Subcutaneous adipose tissue (tissue), 4 donors: ENCODE data around the gene PLXNB1. TPM values are rescaled to one million over a fixed set of nuclear protein-coding genes. Genes with fewer than 3 reads are reported as not detected.

Experiments
- total RNA-seq, 4 donors: library from RNA; depleted of rRNA; stranded (reverse); fragments of >200 nt; gene quantifications; one replicate each; pipeline ENCODE4 v1.1.0, GENCODE V29; 2016
- TF ChIP-seq, protein P1 (sequence below): fragments of 450-650 bp; IDR thresholded peaks from one replicate; pipeline ENCODE4 v1.5.1; 2016; ENCODE audit warnings: low read depth, mild to moderate bottlenecking, control low read depth, antibody characterized with exemption, moderate library complexity

Gene PLXNB1
- total RNA-seq, 4 donors from 2014 or later: 33.8 to 74.0 (median 53.2) TPM

DNA sequence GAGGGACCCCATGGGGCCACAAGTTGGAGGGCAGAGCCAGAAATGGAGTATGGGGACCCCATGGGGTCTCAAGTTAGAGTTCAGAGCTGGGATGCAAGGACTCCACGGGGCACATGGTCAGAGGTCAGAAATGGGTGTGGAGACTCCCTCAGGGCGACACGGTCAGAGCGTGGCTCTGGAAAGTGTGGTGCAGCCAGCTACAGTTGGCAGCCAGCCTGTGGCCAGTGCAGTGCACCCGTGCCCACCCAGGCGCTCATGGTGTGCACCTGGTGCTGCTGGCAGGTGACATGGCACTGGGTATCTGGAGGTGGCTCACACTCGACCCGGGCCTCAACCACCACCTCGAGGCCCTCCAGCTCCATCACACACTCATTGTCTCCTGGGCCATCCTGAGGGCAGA lies 11.2 kb downstream of the PLXNB1 start:
- TF ChIP-seq, protein P1, sequence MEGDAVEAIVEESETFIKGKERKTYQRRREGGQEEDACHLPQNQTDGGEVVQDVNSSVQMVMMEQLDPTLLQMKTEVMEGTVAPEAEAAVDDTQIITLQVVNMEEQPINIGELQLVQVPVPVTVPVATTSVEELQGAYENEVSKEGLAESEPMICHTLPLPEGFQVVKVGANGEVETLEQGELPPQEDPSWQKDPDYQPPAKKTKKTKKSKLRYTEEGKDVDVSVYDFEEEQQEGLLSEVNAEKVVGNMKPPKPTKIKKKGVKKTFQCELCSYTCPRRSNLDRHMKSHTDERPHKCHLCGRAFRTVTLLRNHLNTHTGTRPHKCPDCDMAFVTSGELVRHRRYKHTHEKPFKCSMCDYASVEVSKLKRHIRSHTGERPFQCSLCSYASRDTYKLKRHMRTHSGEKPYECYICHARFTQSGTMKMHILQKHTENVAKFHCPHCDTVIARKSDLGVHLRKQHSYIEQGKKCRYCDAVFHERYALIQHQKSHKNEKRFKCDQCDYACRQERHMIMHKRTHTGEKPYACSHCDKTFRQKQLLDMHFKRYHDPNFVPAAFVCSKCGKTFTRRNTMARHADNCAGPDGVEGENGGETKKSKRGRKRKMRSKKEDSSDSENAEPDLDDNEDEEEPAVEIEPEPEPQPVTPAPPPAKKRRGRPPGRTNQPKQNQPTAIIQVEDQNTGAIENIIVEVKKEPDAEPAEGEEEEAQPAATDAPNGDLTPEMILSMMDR: no peak

DNA sequence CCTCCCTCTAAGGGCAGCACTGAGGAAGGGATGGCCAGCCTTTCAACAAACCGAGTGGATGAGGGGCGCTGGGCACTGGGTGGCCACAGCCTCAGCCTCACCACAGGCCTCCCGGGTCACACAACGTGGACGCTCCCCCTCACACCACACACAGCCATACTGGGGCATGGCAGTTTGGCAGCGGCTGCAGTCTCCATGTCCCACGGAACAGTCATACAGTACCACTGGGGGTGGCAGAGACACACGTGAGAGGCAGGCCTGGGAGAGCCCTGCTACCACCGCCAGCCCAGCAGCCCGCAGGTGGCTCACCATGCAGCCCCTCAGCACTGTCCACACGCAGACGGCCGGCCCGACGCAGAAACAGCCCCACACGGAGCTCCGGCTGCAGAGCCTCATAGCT lies 11.7 kb downstream of the PLXNB1 start:
- TF ChIP-seq, protein P1: no peak

DNA sequence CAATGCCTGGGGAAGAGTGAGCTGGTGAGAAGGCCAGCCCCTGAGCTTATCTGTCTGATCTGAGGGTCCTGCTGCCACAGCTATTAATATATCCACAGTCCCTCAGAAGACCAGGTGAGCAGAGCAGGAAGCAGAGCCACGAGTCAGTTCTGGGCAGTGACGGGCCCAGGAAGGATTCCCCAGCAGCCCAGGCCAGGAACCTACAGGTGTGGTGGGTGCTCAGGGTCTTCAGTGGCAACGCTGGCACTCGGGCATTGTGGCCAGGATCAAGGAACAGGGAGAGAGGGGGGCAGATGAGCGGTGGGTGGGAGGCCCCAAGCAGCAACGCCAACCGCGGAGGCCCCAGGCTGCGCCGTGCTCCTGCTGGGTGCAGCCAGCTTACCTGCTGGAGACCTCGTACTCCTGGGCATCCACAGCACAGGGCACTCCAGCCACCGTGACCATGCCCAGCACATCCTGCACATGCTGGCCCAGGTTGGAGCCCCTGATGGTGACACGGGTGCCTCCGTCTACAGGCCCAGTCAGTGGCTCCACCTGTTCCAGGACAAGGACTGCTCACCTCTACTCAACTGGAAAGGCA lies 12.3 kb downstream of the PLXNB1 start:
- TF ChIP-seq, protein P1: no peak

DNA sequence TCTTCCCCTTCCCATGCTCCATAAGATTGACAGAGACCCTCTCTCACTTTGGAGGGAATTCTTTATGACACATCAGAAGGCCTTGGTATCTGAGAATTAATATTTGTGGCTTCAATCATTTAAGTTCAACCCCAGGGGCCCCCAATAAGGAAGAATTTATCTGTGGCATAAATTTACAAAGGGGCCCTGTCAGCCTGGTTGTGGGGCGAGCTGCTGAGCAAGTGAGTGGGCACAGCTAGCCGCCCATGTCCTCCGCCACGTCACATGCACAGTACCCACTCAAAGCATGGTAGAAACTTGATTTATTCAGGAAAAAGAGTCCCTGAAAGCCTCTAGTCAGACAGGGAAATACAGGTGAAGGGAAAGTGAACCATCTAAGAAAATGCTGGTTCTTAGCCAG lies 13.3 kb downstream of the PLXNB1 start:
- TF ChIP-seq, protein P1: no peak

DNA sequence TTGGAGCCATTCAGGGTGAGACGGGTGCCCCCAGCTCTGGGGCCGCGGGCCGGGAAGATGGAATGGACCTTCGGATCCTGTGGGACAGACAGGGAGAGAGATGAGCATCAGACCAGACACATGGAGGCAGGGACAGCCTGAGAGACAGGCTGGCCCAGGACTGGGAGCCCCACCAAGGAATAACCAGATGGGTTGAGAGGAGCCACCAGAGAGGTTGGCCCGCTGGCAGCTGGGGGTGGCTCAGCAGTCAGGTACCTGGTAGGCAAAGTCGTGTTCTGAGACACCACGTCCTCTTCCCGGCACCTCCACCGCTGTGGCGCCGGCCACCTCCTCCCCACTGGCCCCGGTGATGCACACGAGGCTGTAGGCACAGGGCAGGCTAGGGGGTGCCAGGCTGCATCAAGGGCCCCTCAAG lies 13.8 kb downstream of the PLXNB1 start:
- TF ChIP-seq, protein P1: no peak

DNA sequence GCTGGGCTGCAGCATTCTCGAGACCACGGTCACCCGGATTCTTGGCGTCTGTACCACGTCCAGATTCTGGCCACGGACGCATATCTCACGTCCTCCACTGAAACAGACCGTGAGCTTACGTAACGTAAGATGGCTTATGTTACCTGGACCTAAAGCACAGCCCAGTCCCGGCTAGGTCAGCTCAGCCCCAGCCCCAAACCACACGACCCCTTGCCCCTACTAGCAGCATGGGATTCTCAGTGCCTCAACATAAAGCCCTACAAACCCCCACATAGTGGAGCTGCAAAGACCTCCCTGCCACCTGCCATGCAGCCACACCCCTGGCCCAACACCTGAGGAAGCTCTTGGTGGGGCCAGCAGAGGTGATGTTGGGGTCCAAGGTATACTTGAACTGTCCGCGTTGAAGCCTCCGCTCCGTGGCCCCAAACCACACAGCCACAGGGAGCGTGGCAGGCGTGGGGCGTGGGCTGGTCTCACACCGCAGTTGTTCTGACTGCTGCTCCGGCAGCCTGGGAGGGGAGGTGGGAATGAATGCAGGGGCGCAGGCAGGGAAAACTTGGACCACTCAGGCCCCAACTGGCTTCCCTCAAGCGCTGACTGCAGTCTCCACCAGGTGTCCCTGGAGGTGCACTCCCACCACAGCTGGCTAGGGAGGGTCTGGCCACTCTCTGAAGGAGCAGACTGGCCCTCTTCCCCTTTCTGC lies 14.5 kb downstream of the PLXNB1 start:
- TF ChIP-seq, protein P1: no peak

DNA sequence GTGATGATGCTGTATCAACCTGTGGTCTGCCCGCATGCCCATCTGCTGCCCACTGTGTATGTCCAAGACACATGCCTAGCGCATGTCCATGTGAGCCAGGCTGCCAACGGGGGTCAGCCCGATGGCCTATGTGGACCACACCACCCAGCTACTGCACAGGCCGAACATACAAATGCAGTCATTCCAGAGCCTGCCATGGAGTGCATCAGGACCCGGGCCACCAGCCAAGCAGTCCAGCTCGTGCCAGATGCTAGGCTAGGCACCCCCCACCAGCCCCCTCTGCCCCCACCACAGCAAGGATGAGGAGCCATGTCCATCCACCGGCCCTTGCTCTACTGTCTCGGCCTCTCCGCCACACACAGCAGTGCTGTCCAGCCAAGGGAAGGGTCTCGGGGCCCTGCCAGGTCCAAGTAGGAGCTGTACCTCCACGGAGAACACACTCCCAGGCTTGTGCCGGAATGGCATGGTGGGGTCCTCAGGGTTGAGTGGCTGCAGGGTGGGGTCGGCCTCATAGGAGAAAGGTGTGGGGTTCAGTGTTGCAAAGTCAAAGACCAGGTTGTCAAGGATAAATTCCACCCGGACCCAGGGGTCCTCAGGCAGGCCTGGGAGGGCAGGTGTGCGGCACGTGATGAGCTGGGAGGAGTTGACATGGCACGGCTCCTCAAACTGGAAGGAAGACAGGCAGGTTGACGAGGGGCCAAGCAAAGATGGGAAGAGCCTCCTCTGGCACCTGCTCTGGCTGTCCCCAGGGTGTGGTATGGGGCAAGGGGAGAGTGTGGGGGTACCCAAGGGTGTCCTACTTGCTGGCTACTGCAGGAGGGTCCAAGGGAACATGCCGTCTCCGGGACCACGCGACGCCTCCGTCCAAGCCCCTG lies 15.3 kb downstream of the PLXNB1 start:
- TF ChIP-seq, protein P1: no peak
